ENCODE measurements around the gene CDH20. TPM values are rescaled to one million over a fixed set of nuclear protein-coding genes. Genes with fewer than 3 reads are reported as not detected.

The CDH20 gene
- total and polyA plus RNA-seq, 2 donors (not counting 1 experiment from before 2014, with no cell fraction given), result 0.24 TPM; not detected in 1

GRCh38 chr18:61336766-61337165 lies 3.5 kb downstream of the CDH20 start:
- H3K9ac ChIP-seq (ENCODE audit: insufficient read depth, low read length), result no peak overlapping the region
- H3K27me3 ChIP-seq (ENCODE audit: control insufficient read depth, insufficient read depth, low read length), result peaks cover 14% of the 10 kb centered on the region
- TF ChIP-seq CTCF (conservative IDR thresholded peaks at IDR 0.05 in 1 of 2, IDR thresholded peaks at IDR 0.05 in 1 of 2; ENCODE audit: low read depth in 1 of 2, low read length in 2 of 2) (no peak), EZH2 (IDR thresholded peaks at IDR 0.05; ENCODE audit: low read length, missing control alignments) (no peak)
- H3K36me3 ChIP-seq (ENCODE audit: control insufficient read depth, insufficient read depth, low read length), result no peaks in the 10 kb centered on the region
- no peak overlapping the region for H3K4me2 ChIP-seq (ENCODE audit: extremely low read depth, insufficient read depth, low read length)
- no peak for DNase-seq (ENCODE audit: low read depth in 2 of 2)
- H3K27ac ChIP-seq (ENCODE audit: insufficient read depth, low read length), result no peak overlapping the region
- H3K4me1 ChIP-seq (ENCODE audit: control insufficient read depth, extremely low read depth, insufficient read depth, low read length), result peaks cover 4% of the 10 kb centered on the region
- H3K9me3 ChIP-seq (ENCODE audit: control insufficient read depth, insufficient read depth, low read depth, low read length), result no peaks in the 10 kb centered on the region
- no peaks in the 10 kb centered on the region for H4K20me1 ChIP-seq (ENCODE audit: control insufficient read depth, extremely low read depth, insufficient read depth, low read length)
- H3K4me3 ChIP-seq (replicated peaks in 1 of 4; ENCODE audit: control extremely low read depth in 1 of 4, insufficient read depth in 1 of 4, low read depth in 3 of 4, low read length in 4 of 4), result no peak overlapping the region
- H2AFZ ChIP-seq (ENCODE audit: low read length), result no peak overlapping the region
- no peaks in the 10 kb centered on the region for H3K79me2 ChIP-seq (ENCODE audit: control insufficient read depth, insufficient read depth, low read length)

- no peaks in the 10 kb centered on the region for H3K9me3 ChIP-seq (ENCODE audit: control insufficient read depth, insufficient read depth, low read depth, low read length)
- no peaks in the 10 kb centered on the region for H3K36me3 ChIP-seq (ENCODE audit: control insufficient read depth, insufficient read depth, low read length)
- H3K27me3 ChIP-seq (ENCODE audit: control insufficient read depth, insufficient read depth, low read length), result peaks cover 12% of the 10 kb centered on the region
- no peak overlapping the region for H3K4me2 ChIP-seq (ENCODE audit: extremely low read depth, insufficient read depth, low read length)
- H2AFZ ChIP-seq (ENCODE audit: low read length), result no peak overlapping the region
- no peak overlapping the region for H3K9ac ChIP-seq (ENCODE audit: insufficient read depth, low read length)
- no peaks in the 10 kb centered on the region for H4K20me1 ChIP-seq (ENCODE audit: control insufficient read depth, extremely low read depth, insufficient read depth, low read length)
- no peaks in the 10 kb centered on the region for H3K79me2 ChIP-seq (ENCODE audit: control insufficient read depth, insufficient read depth, low read length)
- H3K27ac ChIP-seq (ENCODE audit: insufficient read depth, low read length), result no peak overlapping the region
- H3K4me1 ChIP-seq (ENCODE audit: control insufficient read depth, extremely low read depth, insufficient read depth, low read length), result peaks cover 4% of the 10 kb centered on the region
- no peak for DNase-seq (ENCODE audit: low read depth in 2 of 2)
- TF ChIP-seq EZH2 (IDR thresholded peaks at IDR 0.05; ENCODE audit: low read length, missing control alignments), result no peak
- TF ChIP-seq CTCF (conservative IDR thresholded peaks at IDR 0.05 in 1 of 2, IDR thresholded peaks at IDR 0.05 in 1 of 2; ENCODE audit: low read depth in 1 of 2, low read length in 2 of 2), result no peak
- H3K4me3 ChIP-seq (replicated peaks in 1 of 4; ENCODE audit: control extremely low read depth in 1 of 4, insufficient read depth in 1 of 4, low read depth in 3 of 4, low read length in 4 of 4), result no peak overlapping the region
Measured at GRCh38 chr18:61337527-61337926, 4.3 kb downstream of the CDH20 start.

- Histone ChIP-seq H4K20me1 (ENCODE audit: control insufficient read depth, extremely low read depth, insufficient read depth, low read length) (no peaks in the 10 kb centered on the region), H3K4me3 (replicated peaks in 1 of 4; ENCODE audit: control extremely low read depth in 1 of 4, insufficient read depth in 1 of 4, low read depth in 3 of 4, low read length in 4 of 4) (no peak overlapping the region), H3K79me2 (ENCODE audit: control insufficient read depth, insufficient read depth, low read length) (no peaks in the 10 kb centered on the region), H3K27me3 (ENCODE audit: control insufficient read depth, insufficient read depth, low read length) (no peaks in the 10 kb centered on the region), H3K27ac (ENCODE audit: insufficient read depth, low read length) (no peak overlapping the region), H3K4me2 (ENCODE audit: extremely low read depth, insufficient read depth, low read length) (no peak overlapping the region), H3K9me3 (ENCODE audit: control insufficient read depth, insufficient read depth, low read depth, low read length) (no peaks in the 10 kb centered on the region), H2AFZ (ENCODE audit: low read length) (no peak overlapping the region), H3K4me1 (ENCODE audit: control insufficient read depth, extremely low read depth, insufficient read depth, low read length) (no peaks in the 10 kb centered on the region), H3K9ac (ENCODE audit: insufficient read depth, low read length) (no peak overlapping the region), H3K36me3 (ENCODE audit: control insufficient read depth, insufficient read depth, low read length) (no peaks in the 10 kb centered on the region)
- no peak for DNase-seq (ENCODE audit: low read depth in 2 of 2)
- TF ChIP-seq CTCF (conservative IDR thresholded peaks at IDR 0.05 in 1 of 2, IDR thresholded peaks at IDR 0.05 in 1 of 2; ENCODE audit: low read depth in 1 of 2, low read length in 2 of 2), result no peak
- no peak for TF ChIP-seq EZH2 (IDR thresholded peaks at IDR 0.05; ENCODE audit: low read length, missing control alignments)
Measured at GRCh38 chr18:61340148-61340547, 6.9 kb downstream of the CDH20 start.

Data from fibroblast of lung (primary cell).